IMR-90 (cell line): Measurements from ENCODE around the gene BIK. TPM values are rescaled to one million over a fixed set of nuclear protein-coding genes. Genes with fewer than 3 reads are reported as not detected.

Source experiments
- ATAC-seq: fragments of 200-7000 bp; cut with Tn5 transposase; 2 replicates; pipeline ENCODE4 v1.9.1; 2020; ENCODE audit warnings: low read depth, mild to moderate bottlenecking, moderate library complexity
- BruUV-seq: library from RNA; stranded (reverse); fragments of 400-500 nt; replicated peaks from 2 replicates; lab custom pipeline; 2021; lab: Mats Ljungman, UMichigan
- CTCF ChIA-PET: fragments of 300-600 bp; formaldehyde crosslinking; extraction: SDS; loops from one replicate; lab custom pipeline; 2021; ENCODE audit warnings: antibody characterized with exemption; lab: Yijun Ruan, JAX
- POLR2A ChIA-PET: fragments of 300-600 bp; sonication (Branson Sonifier 250); formaldehyde crosslinking; loops from one replicate; lab custom pipeline; 2022; ENCODE audit warnings: antibody characterized with exemption; ENCODE audit not compliant: unreplicated experiment; lab: Charles Lee
- DNase-seq: peaks from one replicate; pipeline ENCODE4 v3.0.0; 2013
- H2AFZ ChIP-seq: replicated peaks from 2 replicates; pipeline ENCODE3; 2013; ENCODE audit warnings: low read length, mild to moderate bottlenecking; ENCODE audit not compliant: poor library complexity
- H2AK5ac ChIP-seq: 2 replicates; pipeline ENCODE4 v1.6.1; 2013; ENCODE audit warnings: low read depth, low read length, inconsistent platforms
- H2AK9ac ChIP-seq: replicated peaks from 2 replicates; pipeline ENCODE3; 2013; ENCODE audit warnings: mild to moderate bottlenecking, low read depth, low read length, moderate library complexity; ENCODE audit not compliant: poor library complexity
- H2BK120ac ChIP-seq: 2 replicates; pipeline ENCODE4 v1.6.1; 2013; ENCODE audit warnings: low read depth, low read length, inconsistent platforms
- H2BK15ac ChIP-seq: 3 replicates; pipeline ENCODE4 v1.6.1; 2013; ENCODE audit warnings: low read depth, low read length, inconsistent platforms
- H2BK20ac ChIP-seq: 2 replicates; pipeline ENCODE4 v1.6.1; 2013; ENCODE audit warnings: low read depth, mild to moderate bottlenecking, inconsistent platforms, low read length, moderate library complexity
- H2BK5ac ChIP-seq: 2 replicates; pipeline ENCODE4 v1.6.1; 2013; ENCODE audit warnings: mild to moderate bottlenecking, low read depth, low read length, inconsistent platforms; ENCODE audit not compliant: poor library complexity, severe bottlenecking
- H3K14ac ChIP-seq: replicated peaks from 2 replicates; pipeline ENCODE4 v1.6.1; 2013; ENCODE audit warnings: low read depth, low read length, inconsistent platforms
- H3K18ac ChIP-seq: 2 replicates; pipeline ENCODE4 v1.6.1; 2013; ENCODE audit warnings: low read depth, low read length, control low read depth
- H3K23ac ChIP-seq: 2 replicates; pipeline ENCODE4 v1.6.1; 2013; ENCODE audit warnings: low read depth, low read length, inconsistent platforms
- H3K27ac ChIP-seq: 2 replicates; pipeline ENCODE4 v1.5.1; 2013; ENCODE audit warnings: mild to moderate bottlenecking, control low read depth, low read length; ENCODE audit not compliant: insufficient read depth
- H3K27me3 ChIP-seq: 2 replicates; pipeline ENCODE4 v1.6.1; 2013; ENCODE audit warnings: low read length; ENCODE audit not compliant: control insufficient read depth, insufficient read depth
- H3K36me3 ChIP-seq: 2 replicates; pipeline ENCODE4 v1.6.1; 2013; ENCODE audit warnings: low read length, mixed read lengths; ENCODE audit not compliant: control insufficient read depth, insufficient read depth
- H3K4ac ChIP-seq: 2 replicates; pipeline ENCODE4 v1.6.1; 2013; ENCODE audit warnings: low read depth, low read length, inconsistent platforms
- H3K4me1 ChIP-seq: 2 replicates; pipeline ENCODE4 v1.6.1; 2013; ENCODE audit warnings: low read length, mixed read lengths; ENCODE audit not compliant: control insufficient read depth, insufficient read depth
- H3K4me2 ChIP-seq: 2 replicates; pipeline ENCODE4 v1.6.1; 2013; ENCODE audit warnings: low read depth, mild to moderate bottlenecking, control low read depth, low read length, moderate library complexity
- H3K4me3 ChIP-seq: 2 replicates; pipeline ENCODE4 v1.5.1; 2013; ENCODE audit warnings: low read depth, mild to moderate bottlenecking, control low read depth, low read length, moderate library complexity; ENCODE audit not compliant: insufficient read depth
- H3K56ac ChIP-seq: 2 replicates; pipeline ENCODE4 v1.6.1; 2013; ENCODE audit warnings: low read length, inconsistent platforms; ENCODE audit not compliant: insufficient read depth; ENCODE audit errors: extremely low read depth
- H3K79me1 ChIP-seq, 2 experiments: 2 replicates each; pipeline ENCODE4 v1.6.1; 2013; ENCODE audit warnings: low read length in 2 of 2, inconsistent platforms in 1 of 2, low read depth in 1 of 2
- H3K9ac ChIP-seq: 2 replicates; pipeline ENCODE4 v1.6.1; 2013; ENCODE audit warnings: low read depth, low read length, control low read depth
- H3K9me1 ChIP-seq: 2 replicates; pipeline ENCODE4 v1.6.1; 2013; ENCODE audit warnings: low read length, inconsistent platforms; ENCODE audit not compliant: insufficient read depth
- H3K9me3 ChIP-seq: 2 replicates; pipeline ENCODE4 v1.6.1; 2013; ENCODE audit warnings: low read length; ENCODE audit not compliant: control insufficient read depth, insufficient read depth
- H4K20me1 ChIP-seq: 2 replicates; pipeline ENCODE4 v1.6.1; 2013; ENCODE audit warnings: low read length, inconsistent platforms; ENCODE audit not compliant: insufficient read depth
- H4K5ac ChIP-seq: 2 replicates; pipeline ENCODE4 v1.6.1; 2013; ENCODE audit warnings: mild to moderate bottlenecking, low read depth, low read length, control low read depth
- H4K8ac ChIP-seq, 2 experiments: 2 replicates each; pipeline ENCODE4 v1.6.1; 2013; ENCODE audit warnings: low read depth in 2 of 2, low read length in 2 of 2, control low read depth in 1 of 2, inconsistent platforms in 1 of 2
- H4K91ac ChIP-seq: 2 replicates; pipeline ENCODE4 v1.6.1; 2013; ENCODE audit warnings: low read depth, low read length, inconsistent platforms; ENCODE audit not compliant: insufficient read depth
- BHLHE40 ChIP-seq: fragments of 150-350 bp; IDR thresholded peaks from 2 replicates; pipeline ENCODE4 v1.6.1; 2016; ENCODE audit warnings: mild to moderate bottlenecking, low read depth, low read length
- CEBPB ChIP-seq: IDR thresholded peaks from 2 replicates; pipeline ENCODE4 v1.6.1; 2012; ENCODE audit warnings: low read depth, low read length, improper control_type of control experiment
- CHD1 ChIP-seq: IDR thresholded peaks from 2 replicates; pipeline ENCODE4 v1.6.1; 2012; ENCODE audit warnings: low read depth, low read length, improper control_type of control experiment
- CTCF ChIP-seq: conservative IDR thresholded peaks from 2 replicates; pipeline ENCODE4 v1.5.1; 2012; ENCODE audit warnings: mild to moderate bottlenecking, low read depth, low read length, improper control_type of control experiment
- FOS ChIP-seq: fragments of 150-350 bp; IDR thresholded peaks from 2 replicates; pipeline ENCODE4 v1.6.1; 2016; ENCODE audit warnings: low read depth, low read length
- MAFK ChIP-seq: IDR thresholded peaks from 2 replicates; pipeline ENCODE4 v1.6.1; 2012; ENCODE audit warnings: low read depth, low read length, improper control_type of control experiment
- MAZ ChIP-seq: IDR thresholded peaks from 2 replicates; pipeline ENCODE4 v1.6.1; 2012; ENCODE audit warnings: low read depth, mild to moderate bottlenecking, low read length, improper control_type of control experiment, moderate library complexity, borderline replicate concordance
- MXI1 ChIP-seq: IDR thresholded peaks from 2 replicates; pipeline ENCODE4 v1.6.1; 2012; ENCODE audit warnings: low read depth, mild to moderate bottlenecking, low read length, moderate library complexity, borderline replicate concordance
- NFE2L2 ChIP-seq: fragments of 150-350 bp; IDR thresholded peaks from 2 replicates; pipeline ENCODE4 v1.6.1; 2016; ENCODE audit warnings: low read depth, mild to moderate bottlenecking, low read length
- RAD21 ChIP-seq: IDR thresholded peaks from 2 replicates; pipeline ENCODE4 v1.6.1; 2012; ENCODE audit warnings: low read length, improper control_type of control experiment
- RCOR1 ChIP-seq: IDR thresholded peaks from 2 replicates; pipeline ENCODE4 v1.6.1; 2012; ENCODE audit warnings: mild to moderate bottlenecking, low read length, improper control_type of control experiment; ENCODE audit not compliant: insufficient replicate concordance
- RFX5 ChIP-seq: IDR thresholded peaks from 2 replicates; pipeline ENCODE4 v1.8.0; 2012; ENCODE audit warnings: low read depth, mild to moderate bottlenecking, low read length, moderate library complexity
- SMC3 ChIP-seq: fragments of 150-350 bp; IDR thresholded peaks from 2 replicates; pipeline ENCODE4 v1.6.1; 2016; ENCODE audit warnings: low read depth, mild to moderate bottlenecking, antibody characterized with exemption, low read length, moderate library complexity
- WGBS, 2 experiments: methylation state at CpG; one replicate each; pipeline versions ENCODE4 v1.1.5 to v1.1.7; 2013; ENCODE audit warnings: missing lambda C conversion rate in 2 of 2; ENCODE audit not compliant: insufficient read length in 1 of 2; ENCODE audit errors: extremely low coverage in 2 of 2; 5-methylcytosine and 5-hydroxymethylcytosine counted together
- dilution Hi-C: fragments of 300-500 bp; cut with HindIII; formaldehyde crosslinking; loops from one replicate; pipeline ENCODE4 v1.14.3; 2018; ENCODE audit warnings: low sequenced_read_pairs; ENCODE audit not compliant: unreplicated experiment
- in situ Hi-C: fragments of 300-500 bp; cut with MboI; formaldehyde crosslinking; loops from 3 replicates; pipeline ENCODE4 v1.14.3; 2019; ENCODE audit warnings: low sequenced_read_pairs, inconsistent platforms, mixed read lengths
- intact Hi-C: fragments of 100-400 bp; cut with micrococcal nuclease; formaldehyde crosslinking; loops from 2 replicates; pipeline ENCODE4 v1.10.0; 2022
- polyA plus RNA-seq, 3 experiments: library from polyadenylated mRNA; depleted of rRNA; stranded (reverse); fragments of >200 nt; gene quantifications; 2 replicates each; pipeline ENCODE4 v1.2.3, GENCODE V29; 2012; ENCODE audit warnings: low replicate concordance in 1 of 3
- total RNA-seq: library from RNA; depleted of rRNA; stranded (reverse); fragments of >200 nt; gene quantifications from 2 replicates; pipeline ENCODE4 v1.2.3, GENCODE V29; 2012
- TF ChIP-seq, protein P1 (sequence below): fragments of 150-350 bp; IDR thresholded peaks from 2 replicates; pipeline ENCODE4 v1.6.1; 2016; ENCODE audit warnings: low read depth, mild to moderate bottlenecking, low read length, moderate library complexity, borderline replicate concordance
- TF ChIP-seq, protein P2 (sequence below): fragments of 150-350 bp; IDR thresholded peaks from 2 replicates; pipeline ENCODE4 v1.6.1; 2017; ENCODE audit warnings: mild to moderate bottlenecking, antibody characterized with exemption, low read length, low read depth

The BIK gene
- total and polyA plus RNA-seq, 2 of the 4 experiments (the other 2 are of a cell fraction): 0.18 TPM; not detected in 1

DNA sequence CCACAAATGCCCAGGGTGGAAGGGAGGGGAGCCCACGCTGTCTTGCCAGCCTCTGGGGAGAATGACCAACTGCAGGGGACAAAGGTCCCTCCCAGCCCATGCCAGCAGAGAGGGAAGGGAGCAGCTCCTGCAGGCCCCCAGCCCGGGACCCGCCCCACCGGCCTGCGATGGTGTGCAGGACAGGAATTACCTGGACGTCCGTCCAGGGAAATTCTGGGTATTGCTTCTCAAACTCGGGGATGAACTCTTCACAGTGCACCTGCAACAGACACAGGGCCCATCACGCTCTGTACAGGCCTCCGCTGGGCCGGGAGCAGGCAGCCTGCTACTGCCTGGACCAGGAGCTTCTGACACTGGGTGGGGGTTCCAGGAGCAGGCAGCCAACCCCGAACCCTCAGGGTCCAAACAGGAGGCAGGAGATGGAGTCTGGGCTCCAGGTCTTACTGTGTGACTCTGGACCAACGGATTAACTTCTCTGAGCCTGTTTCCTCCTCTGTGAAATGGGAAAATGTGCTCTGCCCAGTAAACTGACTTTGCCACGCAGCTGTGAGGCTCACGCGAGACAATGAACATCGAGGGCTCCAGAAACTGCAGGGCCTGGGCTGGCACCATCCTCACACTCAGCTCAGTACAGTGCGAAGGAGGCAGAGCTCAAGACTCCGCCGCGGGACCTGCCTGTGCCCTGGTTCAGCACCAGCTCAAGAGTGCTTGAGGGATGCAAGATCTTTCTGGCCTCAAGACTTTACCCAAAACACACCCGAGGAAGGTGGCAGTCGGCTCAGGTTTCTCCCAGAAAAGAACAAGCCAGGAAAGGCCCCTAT lies 59.0 kb downstream of the BIK start:
- Histone ChIP-seq H2BK20ac (no peak overlapping the region), H3K36me3 (peaks cover 39% of the 10 kb centered on the region), H3K56ac (no peak overlapping the region), H2AK5ac (no peak overlapping the region), H3K27ac (no peak overlapping the region), H4K5ac (no peak overlapping the region), H3K4me3 (no peak overlapping the region), H4K91ac (no peak overlapping the region), H3K9me1 (no peaks in the 10 kb centered on the region; the same call in 1 of the 2 replicates), H3K9ac (no peak overlapping the region), H2BK5ac (no peak overlapping the region), H2BK120ac (no peak overlapping the region), H3K23ac (no peak overlapping the region), H3K79me1 (no peaks in the 10 kb centered on the region), H4K8ac (no peak overlapping the region), H2AK9ac (no peak overlapping the region), H4K20me1 (peaks cover 2% of the 10 kb centered on the region), H3K9me3 (no peaks in the 10 kb centered on the region), H3K4ac (no peak overlapping the region), H3K27me3 (no peaks in the 10 kb centered on the region), H3K4me2 (no peak overlapping the region), H2BK15ac (no peak overlapping the region), H3K4me1 (no peaks in the 10 kb centered on the region), H3K18ac (no peak overlapping the region), H2AFZ (no peak overlapping the region), H3K14ac (no peak overlapping the region)
- in situ Hi-C loops (no loop called here), dilution Hi-C loops (no loop called here), intact Hi-C loops (no loop called here)
- ATAC-seq (no peak), DNase-seq (no peak)
- BruUV-seq: no TSS peak
- WGBS, 2 experiments: 96% methylated on average over 11 of the region's 23 CpGs; no CpG with 5 or more reads in 1 of the 2 experiments
- ChIA-PET CTCF (no interaction called here), POLR2A (no interaction called here)
- TF ChIP-seq, protein P1, sequence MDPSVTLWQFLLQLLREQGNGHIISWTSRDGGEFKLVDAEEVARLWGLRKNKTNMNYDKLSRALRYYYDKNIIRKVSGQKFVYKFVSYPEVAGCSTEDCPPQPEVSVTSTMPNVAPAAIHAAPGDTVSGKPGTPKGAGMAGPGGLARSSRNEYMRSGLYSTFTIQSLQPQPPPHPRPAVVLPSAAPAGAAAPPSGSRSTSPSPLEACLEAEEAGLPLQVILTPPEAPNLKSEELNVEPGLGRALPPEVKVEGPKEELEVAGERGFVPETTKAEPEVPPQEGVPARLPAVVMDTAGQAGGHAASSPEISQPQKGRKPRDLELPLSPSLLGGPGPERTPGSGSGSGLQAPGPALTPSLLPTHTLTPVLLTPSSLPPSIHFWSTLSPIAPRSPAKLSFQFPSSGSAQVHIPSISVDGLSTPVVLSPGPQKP: no peak
- TF ChIP-seq BHLHE40: no peak
- TF ChIP-seq FOS: no peak
- TF ChIP-seq NFE2L2: no peak
- no peak for TF ChIP-seq MAFK
- TF ChIP-seq RCOR1: no peak
- TF ChIP-seq SMC3: no peak
- no peak for TF ChIP-seq RFX5
- TF ChIP-seq MAZ: no peak
- TF ChIP-seq MXI1: no peak
- no peak for TF ChIP-seq RAD21
- TF ChIP-seq, protein P2, sequence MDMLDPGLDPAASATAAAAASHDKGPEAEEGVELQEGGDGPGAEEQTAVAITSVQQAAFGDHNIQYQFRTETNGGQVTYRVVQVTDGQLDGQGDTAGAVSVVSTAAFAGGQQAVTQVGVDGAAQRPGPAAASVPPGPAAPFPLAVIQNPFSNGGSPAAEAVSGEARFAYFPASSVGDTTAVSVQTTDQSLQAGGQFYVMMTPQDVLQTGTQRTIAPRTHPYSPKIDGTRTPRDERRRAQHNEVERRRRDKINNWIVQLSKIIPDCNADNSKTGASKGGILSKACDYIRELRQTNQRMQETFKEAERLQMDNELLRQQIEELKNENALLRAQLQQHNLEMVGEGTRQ: no peak
- TF ChIP-seq CTCF: no peak
- TF ChIP-seq CHD1: no peak
- TF ChIP-seq CEBPB: no peak
